Activated B cell treated with CpG ODN at 0.5 μM for 24 hours (primary cell): ENCODE results near the gene RAB6B. TPM values are rescaled to one million over a fixed set of nuclear protein-coding genes. Genes with fewer than 3 reads are reported as not detected.

Source experiments
- ATAC-seq: fragments of 200-7000 bp; cut with Tn5 transposase; one replicate; pipeline ENCODE4 v1.10.0; 2021; ENCODE audit warnings: low read depth, mild to moderate bottlenecking, moderate library complexity
- CTCF ChIA-PET: fragments of 350-600 bp; sonication (Branson Sonifier 250); formaldehyde crosslinking; loops from one replicate; lab custom pipeline; 2021; ENCODE audit warnings: antibody characterized with exemption; lab: Charles Lee
- POLR2A ChIA-PET: fragments of 350-600 bp; sonication (Branson Sonifier 250); formaldehyde crosslinking; loops from one replicate; lab custom pipeline; 2021; ENCODE audit warnings: antibody characterized with exemption; lab: Charles Lee
- DNase-seq: peaks from one replicate; pipeline ENCODE4 v3.0.0; 2022
- H3K27ac Mint-ChIP-seq: one replicate; pipeline ENCODE4 v1.8.0; 2020; ENCODE audit warnings: mixed read lengths
- H3K27me3 Mint-ChIP-seq: one replicate; pipeline ENCODE4 v1.8.0; 2021; ENCODE audit warnings: mixed read lengths
- H3K36me3 Mint-ChIP-seq: one replicate; pipeline ENCODE4 v1.8.0; 2021; ENCODE audit warnings: low read depth, mixed read lengths
- H3K4me1 Mint-ChIP-seq: one replicate; pipeline ENCODE4 v1.8.0; 2021; ENCODE audit warnings: mixed read lengths
- H3K4me3 Mint-ChIP-seq: one replicate; pipeline ENCODE4 v1.8.0; 2020; ENCODE audit warnings: mild to moderate bottlenecking, mixed read lengths
- H3K9me3 Mint-ChIP-seq: one replicate; pipeline ENCODE4 v1.8.0; 2020; ENCODE audit warnings: mixed read lengths
- CTCF ChIP-seq: fragments of 200-600 bp; IDR thresholded peaks from one replicate; pipeline ENCODE4 v1.8.0; 2022; ENCODE audit warnings: antibody characterized with exemption, mild to moderate bottlenecking
- intact Hi-C: fragments of 100-400 bp; cut with micrococcal nuclease; formaldehyde crosslinking; loops from one replicate; pipeline ENCODE4 v1.15.1; 2024
- total RNA-seq: library from RNA; stranded (reverse); gene quantifications from 2 replicates; pipeline ENCODE4 v1.2.3, GENCODE V29; 2022

Gene RAB6B
- total RNA-seq, 1 donor from 2014 or later: not detected

- ATAC-seq (no peak), DNase-seq (no peak)
- H3K9me3 Mint-ChIP-seq: no peaks in the 10 kb centered on the region
- H3K4me3 Mint-ChIP-seq: no peak overlapping the region
- intact Hi-C loops: no loop called here
- H3K4me1 Mint-ChIP-seq: no peaks in the 10 kb centered on the region
- H3K27ac Mint-ChIP-seq: no peak overlapping the region
- no peaks in the 10 kb centered on the region for H3K36me3 Mint-ChIP-seq
- peaks cover 17% of the 10 kb centered on the region for H3K27me3 Mint-ChIP-seq
- no peak for TF ChIP-seq CTCF
- CTCF ChIA-PET: no interaction called here
- POLR2A ChIA-PET: no interaction called here
These were observed 29.5 kb downstream of the RAB6B start for GRCh38 chr3:133866141-133866540.

DNA sequence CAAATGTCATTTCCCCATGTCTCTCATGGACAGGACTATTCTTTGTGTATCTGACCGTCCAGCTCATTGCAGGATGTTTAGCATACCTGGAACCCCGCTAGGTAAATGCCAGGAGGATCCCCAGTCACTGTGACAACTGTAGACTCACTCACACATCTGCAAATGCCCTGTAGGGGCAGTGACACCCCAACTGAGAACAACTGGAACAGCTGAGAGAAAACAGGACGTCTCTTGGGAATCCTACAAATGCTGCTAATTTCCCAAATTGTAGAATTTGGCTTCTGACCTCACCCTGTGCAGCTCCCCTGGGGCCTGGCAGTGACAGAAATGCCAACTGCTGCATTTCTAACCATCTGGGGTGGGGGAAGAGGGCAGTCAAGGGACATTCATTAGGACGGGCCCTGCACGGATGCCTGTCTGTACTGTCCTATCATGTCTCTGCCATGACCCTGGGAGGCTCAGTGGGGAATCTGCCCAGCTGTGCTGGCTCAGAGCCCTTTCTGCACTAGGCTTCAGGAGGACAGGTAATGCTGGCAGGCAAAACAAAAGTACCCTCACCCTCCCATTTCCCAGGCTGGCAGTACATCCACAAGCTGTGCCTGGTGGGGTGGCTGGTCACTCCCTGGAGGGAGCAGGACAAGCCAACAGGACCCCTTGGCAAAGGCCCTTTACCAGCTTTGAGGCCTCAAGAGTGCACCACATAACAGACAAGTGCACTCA lies 30.4 kb downstream of the RAB6B start:
- DNase-seq (no peak), ATAC-seq (no peak)
- CTCF ChIA-PET: no interaction called here
- no peak overlapping the region for H3K27ac Mint-ChIP-seq
- no peak for TF ChIP-seq CTCF
- H3K36me3 Mint-ChIP-seq: no peaks in the 10 kb centered on the region
- intact Hi-C loops: no loop called here
- H3K27me3 Mint-ChIP-seq: peaks cover 14% of the 10 kb centered on the region
- H3K4me1 Mint-ChIP-seq: no peaks in the 10 kb centered on the region
- POLR2A ChIA-PET: no interaction called here
- H3K9me3 Mint-ChIP-seq: no peaks in the 10 kb centered on the region
- H3K4me3 Mint-ChIP-seq: no peak overlapping the region

DNA sequence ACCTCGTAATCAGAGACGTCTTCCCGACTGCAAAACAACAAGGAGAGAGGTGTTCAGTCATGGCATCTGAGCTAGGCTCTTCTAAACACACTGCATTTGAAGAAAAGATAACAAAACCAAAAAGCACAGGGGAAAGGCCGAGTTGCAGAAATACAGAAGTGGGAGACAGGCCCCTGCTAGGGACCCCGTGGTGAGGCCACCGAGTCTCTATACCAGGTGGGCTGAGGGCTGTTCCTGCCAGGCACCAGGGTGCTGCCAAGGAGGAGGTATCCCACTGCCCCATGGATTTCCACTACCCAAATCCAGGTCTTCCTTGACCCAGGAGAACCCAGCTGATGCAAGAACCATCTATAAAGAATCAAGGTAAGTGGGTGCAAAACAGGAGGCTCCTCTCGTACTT lies 31.1 kb downstream of the RAB6B start:
- Mint-ChIP-seq H3K4me3 (no peak overlapping the region), H3K4me1 (no peaks in the 10 kb centered on the region), H3K36me3 (no peaks in the 10 kb centered on the region), H3K27ac (no peak overlapping the region), H3K9me3 (no peaks in the 10 kb centered on the region), H3K27me3 (peaks cover 10% of the 10 kb centered on the region)
- CTCF ChIA-PET: no interaction called here
- TF ChIP-seq CTCF: no peak
- DNase-seq (no peak), ATAC-seq (no peak)
- POLR2A ChIA-PET: no interaction called here
- intact Hi-C loops: no loop called here

DNA sequence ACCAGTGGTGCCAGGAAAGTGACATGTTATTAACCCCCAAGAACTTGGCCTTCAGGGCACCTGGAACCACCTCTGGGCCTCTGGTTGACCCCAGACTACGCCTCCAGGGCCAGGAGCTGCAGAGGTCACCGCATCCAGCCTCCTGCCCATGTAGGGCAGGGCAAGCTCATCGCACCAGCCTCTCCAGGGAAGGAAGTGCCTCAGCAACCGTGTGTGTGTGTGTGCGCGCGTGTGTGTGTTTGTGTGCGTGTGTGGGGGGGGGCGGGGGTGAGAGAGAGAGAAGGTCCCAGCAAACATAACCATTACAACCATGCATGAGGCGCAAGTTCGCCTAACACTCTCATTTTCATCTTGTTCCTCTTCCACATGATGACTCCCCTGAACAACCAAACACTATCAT lies 31.8 kb downstream of the RAB6B start:
- Mint-ChIP-seq H3K4me3 (no peak overlapping the region), H3K36me3 (no peaks in the 10 kb centered on the region), H3K27me3 (peaks cover 6% of the 10 kb centered on the region), H3K9me3 (no peaks in the 10 kb centered on the region), H3K4me1 (no peaks in the 10 kb centered on the region), H3K27ac (no peak overlapping the region)
- POLR2A ChIA-PET: no interaction called here
- ATAC-seq (no peak), DNase-seq (no peak)
- intact Hi-C loops: no loop called here
- no peak for TF ChIP-seq CTCF
- CTCF ChIA-PET: no interaction called here

DNA sequence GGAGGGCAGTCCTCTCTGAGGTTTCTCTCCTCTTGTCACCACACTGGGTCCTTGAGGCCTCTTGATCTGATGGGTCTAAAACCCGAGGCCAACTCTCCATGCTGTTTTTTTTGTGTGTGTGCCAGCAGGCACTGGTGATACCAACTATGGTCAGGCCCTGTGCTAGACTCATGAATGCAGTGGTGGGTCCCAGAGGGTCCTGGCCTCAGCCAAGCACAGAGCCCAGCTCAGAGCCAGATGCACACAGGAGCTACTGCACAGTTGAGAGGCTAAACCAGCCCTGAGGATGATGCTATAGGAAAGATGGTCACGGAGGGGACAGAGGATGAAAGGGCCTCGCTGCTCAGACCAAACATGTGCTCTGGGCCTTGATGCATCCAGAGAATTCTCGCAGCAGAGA lies 33.5 kb downstream of the RAB6B start:
- no peak for DNase-seq
- CTCF ChIA-PET: no interaction called here
- POLR2A ChIA-PET: no interaction called here
- TF ChIP-seq CTCF: no peak
- peaks cover 2% of the 10 kb centered on the region for H3K4me1 Mint-ChIP-seq
- H3K9me3 Mint-ChIP-seq: no peaks in the 10 kb centered on the region
- ATAC-seq: no peak
- peaks cover 2% of the 10 kb centered on the region for H3K27me3 Mint-ChIP-seq
- intact Hi-C loops: no loop called here
- H3K27ac Mint-ChIP-seq: no peak overlapping the region
- H3K4me3 Mint-ChIP-seq: no peak overlapping the region
- no peaks in the 10 kb centered on the region for H3K36me3 Mint-ChIP-seq
